GM06990 (cell line): ENCODE results near the gene SLC35F6.

Experiments
- DNase-seq: peaks from one replicate; pipeline ENCODE4 v3.0.0-alpha.2; 2011; ENCODE audit not compliant: insufficient read length; ENCODE audit errors: extremely low read depth
- H3K27me3 ChIP-seq: replicated peaks from 2 replicates; pipeline ENCODE4 v1.6.0; 2011; ENCODE audit warnings: low read length; ENCODE audit not compliant: control insufficient read depth, insufficient read depth
- H3K36me3 ChIP-seq: 2 replicates; pipeline ENCODE4 v1.5.1; 2011; ENCODE audit warnings: low read length; ENCODE audit not compliant: control insufficient read depth, insufficient read depth
- H3K4me3 ChIP-seq: replicated peaks from 2 replicates; pipeline ENCODE4 v1.5.1; 2011; ENCODE audit warnings: low read depth, mild to moderate bottlenecking, control low read depth, low read length
- CTCF ChIP-seq: IDR thresholded peaks from 2 replicates; pipeline ENCODE4 v1.5.1; 2011; ENCODE audit warnings: low read length, control low read depth, mild to moderate bottlenecking, inconsistent platforms; ENCODE audit not compliant: insufficient read depth, poor library complexity, severe bottlenecking

The SLC35F6 gene

GRCh38 chr2:26776195-26776800, 12.2 kb downstream of the SLC35F6 start:
- DNase-seq = no peak
- no peak overlapping the region for H3K4me3 ChIP-seq
- H3K36me3 ChIP-seq = peaks cover 38% of the 10 kb centered on the region
- TF ChIP-seq CTCF = no peak
- no peaks in the 10 kb centered on the region for H3K27me3 ChIP-seq

GRCh38 chr2:26778098-26778497, 14.0 kb downstream of the SLC35F6 start:
- H3K27me3 ChIP-seq = no peaks in the 10 kb centered on the region
- H3K4me3 ChIP-seq = no peak overlapping the region
- peaks cover 35% of the 10 kb centered on the region for H3K36me3 ChIP-seq
- no peak for DNase-seq
- TF ChIP-seq CTCF = no peak

GRCh38 chr2:26778507-26778906, 14.4 kb downstream of the SLC35F6 start:
- Histone ChIP-seq H3K27me3 (no peaks in the 10 kb centered on the region), H3K36me3 (peaks cover 35% of the 10 kb centered on the region), H3K4me3 (no peak overlapping the region)
- TF ChIP-seq CTCF = no peak
- no peak for DNase-seq

- no peak overlapping the region for H3K4me3 ChIP-seq
- H3K27me3 ChIP-seq = no peaks in the 10 kb centered on the region
- DNase-seq = no peak
- no peak for TF ChIP-seq CTCF
- peaks cover 32% of the 10 kb centered on the region for H3K36me3 ChIP-seq
These were observed 16.2 kb downstream of the SLC35F6 start for GRCh38 chr2:26780203-26780760.

- peaks cover 13% of the 10 kb centered on the region for H3K36me3 ChIP-seq
- H3K27me3 ChIP-seq = no peaks in the 10 kb centered on the region
- DNase-seq = no peak
- no peak overlapping the region for H3K4me3 ChIP-seq
- TF ChIP-seq CTCF = no peak
These were observed 19.0 kb downstream of the SLC35F6 start for GRCh38 chr2:26782876-26783704.
